Activated CD8-positive, alpha-beta memory T cell treated with anti-CD3 and anti-CD28 coated beads for 24 hours (primary cell): ENCODE measurements around the gene FKBP1B.
"Not testable (repeated sequence)": the region's sequence is repeated elsewhere in the genome, so short reads cannot be mapped to it uniquely, and the experiment has no call there.

Experiments used
- DNase-seq: peaks from one replicate; pipeline ENCODE4 v3.0.0-alpha.2; 2020

The FKBP1B gene

DNA sequence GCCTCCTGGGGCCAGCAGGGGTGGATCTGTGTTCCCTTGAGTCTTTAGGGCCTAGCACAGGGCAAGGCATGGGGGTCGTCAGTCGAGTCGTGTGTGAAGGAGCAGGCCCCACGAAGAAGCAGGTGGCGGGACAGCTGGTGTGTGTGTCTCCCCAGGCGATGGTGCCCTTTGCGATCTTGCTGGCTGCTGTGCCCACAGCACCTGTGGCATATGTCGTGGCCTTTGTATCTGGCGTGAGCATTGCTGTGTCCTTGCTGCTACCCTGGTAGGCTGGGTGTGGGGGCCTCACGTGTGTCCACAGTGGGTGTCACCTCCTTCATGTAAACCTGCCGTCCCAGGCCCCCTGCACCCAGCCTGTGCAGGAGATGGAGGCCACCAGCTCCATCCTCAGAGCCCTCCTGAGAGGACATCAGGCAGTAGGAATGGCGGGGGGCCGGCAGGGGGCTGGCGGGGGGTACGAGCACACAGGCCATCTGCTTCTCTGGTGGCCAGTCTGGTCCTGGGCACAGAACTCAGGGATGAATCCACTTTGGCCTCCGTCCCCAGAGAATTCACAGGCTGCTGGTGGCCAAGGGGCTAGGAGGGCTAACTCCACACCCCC, 26.5 kb upstream of the FKBP1B start:
- no peak for DNase-seq

DNA sequence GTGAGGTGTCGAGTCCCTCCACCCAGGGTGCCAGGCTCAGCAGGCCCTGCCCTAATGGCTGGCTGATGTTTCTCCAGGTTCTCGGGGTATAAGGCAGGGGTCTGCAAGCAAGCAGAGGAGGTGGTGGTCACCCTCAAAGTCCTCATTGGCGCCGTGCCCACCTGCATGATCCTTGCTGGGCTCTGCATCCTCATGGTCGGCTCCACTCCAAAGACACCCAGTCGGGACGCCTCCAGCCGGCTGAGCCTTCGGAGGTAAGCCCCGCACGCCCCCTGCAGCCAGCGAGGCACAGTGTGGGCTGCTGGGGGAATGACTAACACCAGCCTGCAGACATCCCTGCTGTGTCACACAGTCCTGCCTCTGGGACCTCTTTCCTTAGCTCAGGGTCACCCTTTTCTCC, 25.5 kb upstream of the FKBP1B start:
- no peak for DNase-seq

DNA sequence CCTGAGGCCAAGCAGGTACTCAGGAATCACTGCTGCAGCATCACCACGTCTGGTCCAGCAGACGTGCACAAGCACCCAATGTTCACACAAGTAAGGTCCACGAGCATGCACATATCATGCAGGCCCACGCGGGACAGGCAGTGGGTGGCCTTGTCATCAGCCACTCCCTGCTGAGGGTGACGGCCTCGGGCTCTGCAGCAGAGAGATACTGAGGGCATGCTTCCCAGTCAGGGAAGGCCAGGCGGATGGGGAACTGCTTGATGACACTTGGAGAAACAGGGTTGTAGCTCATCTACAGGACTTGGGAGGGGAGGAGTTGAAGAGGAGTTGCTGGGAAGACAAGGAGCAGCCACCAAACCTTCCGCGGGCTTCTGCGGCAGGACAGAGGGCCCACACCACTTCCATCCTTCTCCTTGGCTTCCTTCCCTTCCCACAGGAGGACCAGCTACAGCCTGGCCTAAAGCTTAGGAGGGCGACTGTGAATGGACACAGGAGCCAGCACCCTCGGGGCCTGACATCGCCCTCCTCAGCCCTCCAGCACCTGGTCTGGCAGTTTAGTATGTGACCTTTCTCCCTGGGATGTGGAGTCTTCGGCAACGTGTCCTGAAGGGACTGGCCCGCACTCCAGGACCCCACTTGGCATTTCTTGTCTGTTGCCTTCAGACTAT, 24.4 kb upstream of the FKBP1B start:
- no peak for DNase-seq

DNA sequence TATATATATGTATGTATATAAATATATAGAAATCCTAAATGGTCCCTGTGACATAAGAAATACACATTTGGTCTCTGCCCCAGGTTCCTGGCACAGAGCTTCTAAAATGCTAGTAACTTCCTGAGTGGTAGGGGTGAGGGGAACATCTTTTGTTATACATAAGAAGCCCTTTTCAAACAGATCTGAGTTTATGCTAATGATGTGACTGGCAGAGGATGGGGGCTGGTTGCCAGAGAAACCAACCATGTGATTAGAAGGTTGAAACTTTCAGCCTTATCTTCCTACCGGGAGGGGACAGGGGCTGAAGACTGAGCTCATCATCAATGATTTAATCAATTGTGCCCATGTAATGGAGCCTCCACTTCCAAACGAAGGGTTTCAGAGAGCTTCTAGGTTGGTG, 23.3 kb upstream of the FKBP1B start:
- DNase-seq = no peak

DNA sequence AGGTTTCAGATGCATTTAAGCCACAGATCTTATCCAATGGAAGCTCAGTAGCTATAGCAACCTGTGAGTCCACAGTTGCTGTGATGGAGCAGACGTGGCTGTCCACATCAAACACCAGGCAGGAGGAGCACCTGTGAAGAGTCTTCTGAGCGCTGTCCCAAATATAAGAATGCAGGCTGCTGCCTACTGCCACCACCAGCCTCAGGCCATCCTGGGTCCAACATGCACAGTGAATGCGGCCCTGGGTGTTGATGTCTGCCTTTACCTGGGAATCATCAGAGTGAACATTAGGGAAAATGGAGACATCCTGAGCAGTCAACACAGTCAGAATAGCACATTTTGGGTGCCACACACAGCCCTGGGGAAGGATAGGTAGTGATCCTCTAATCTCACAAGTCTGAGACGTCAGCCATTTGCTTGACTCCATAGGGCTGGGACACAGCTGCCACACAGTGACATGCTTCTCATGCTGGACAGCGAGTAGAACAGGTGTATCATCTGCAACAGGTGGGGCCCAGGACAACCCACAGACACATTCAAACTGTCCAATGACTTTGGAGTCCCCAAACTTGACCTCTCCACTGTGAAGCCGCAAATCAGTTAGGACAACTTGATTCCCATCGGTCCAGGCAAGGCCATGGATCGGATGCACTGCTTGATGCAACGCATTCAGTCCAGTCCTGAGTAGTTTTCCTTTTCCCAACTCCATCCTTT, 10.6 kb upstream of the FKBP1B start:
- no peak for DNase-seq

DNA sequence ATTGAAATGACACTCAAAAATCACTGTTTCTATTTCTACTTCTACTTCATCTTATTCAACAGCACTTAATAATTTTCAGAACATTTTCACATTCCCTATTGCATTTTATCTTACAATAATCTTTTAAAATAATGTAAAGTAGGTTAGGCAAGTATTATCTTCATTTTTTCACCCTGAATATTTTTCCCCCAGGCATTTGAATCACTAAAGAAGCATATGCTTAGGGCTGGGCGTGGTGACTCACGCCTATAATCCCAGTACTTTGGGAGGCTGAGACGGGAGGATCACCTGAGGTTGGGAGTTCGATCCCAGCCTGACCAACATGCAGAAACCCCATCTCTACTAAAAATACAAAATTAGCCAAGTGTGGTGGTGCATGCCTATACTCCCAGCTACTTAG, 9.0 kb upstream of the FKBP1B start:
- no peak for DNase-seq

DNA sequence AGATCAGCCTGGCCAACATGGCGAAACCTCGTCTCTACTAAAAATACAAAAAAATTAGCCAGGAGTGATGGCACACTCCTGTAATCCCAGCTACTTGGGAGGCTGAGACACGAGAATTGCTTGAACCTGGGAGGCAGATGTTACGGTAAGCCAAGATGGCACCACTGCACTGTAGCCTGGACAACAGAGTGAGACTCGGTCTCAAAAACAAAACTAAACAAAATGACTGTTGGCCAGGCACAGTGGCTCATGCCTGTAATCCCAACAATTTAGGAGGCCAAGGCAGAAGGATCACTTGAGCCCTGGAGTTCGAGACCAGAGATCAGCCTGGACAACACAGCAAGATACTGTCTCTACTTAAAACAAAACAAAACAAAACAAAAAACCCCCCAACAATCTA, 6.4 kb upstream of the FKBP1B start:
- not testable (repeated sequence) for DNase-seq

DNA sequence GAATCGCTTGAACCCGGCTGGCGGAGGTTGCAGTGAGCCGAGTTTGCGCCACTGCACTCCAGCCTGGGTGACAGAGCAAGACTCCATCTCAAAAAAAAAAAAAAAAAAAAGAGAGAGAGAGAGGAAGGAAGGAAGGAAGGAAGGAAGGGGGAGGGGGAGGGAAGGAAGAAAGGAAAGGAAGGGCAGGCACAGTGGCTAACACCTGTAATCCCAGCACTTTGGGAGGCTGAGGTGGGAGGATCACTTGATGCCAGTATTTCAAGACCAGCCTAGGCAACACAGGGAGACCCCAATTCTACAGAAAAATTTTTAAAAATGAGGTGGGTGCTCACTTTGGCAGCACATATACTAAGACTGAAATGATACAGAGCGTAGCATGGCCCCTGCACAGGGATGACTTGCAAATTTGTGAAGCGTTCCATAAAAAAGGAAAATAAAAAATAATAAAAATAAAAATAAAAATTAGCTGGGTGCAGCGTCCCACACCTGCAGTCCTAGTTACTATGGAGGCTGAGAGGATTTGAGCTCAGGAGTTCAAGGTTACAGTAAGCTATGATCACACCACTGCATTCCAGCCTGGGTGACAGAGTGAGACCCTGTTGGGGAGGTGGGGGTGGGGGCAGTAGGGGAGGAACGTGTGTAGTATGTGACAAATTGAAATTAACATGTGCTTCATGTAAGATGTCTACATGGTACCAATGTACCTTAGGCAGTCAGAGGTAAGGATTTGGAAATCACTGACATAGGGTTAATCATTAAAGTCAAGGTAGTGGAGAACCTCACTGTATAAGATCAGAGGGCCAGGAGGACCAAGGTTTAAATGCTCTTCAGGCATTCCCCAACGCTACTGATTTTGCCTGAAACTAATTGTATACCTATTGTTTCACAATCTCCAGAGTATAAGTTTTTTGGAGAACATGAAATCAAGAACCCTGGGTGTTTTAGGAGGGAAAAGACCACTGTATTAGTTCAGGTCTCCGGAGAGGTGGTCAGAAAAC, 3.7 kb upstream of the FKBP1B start:
- no peak for DNase-seq

DNA sequence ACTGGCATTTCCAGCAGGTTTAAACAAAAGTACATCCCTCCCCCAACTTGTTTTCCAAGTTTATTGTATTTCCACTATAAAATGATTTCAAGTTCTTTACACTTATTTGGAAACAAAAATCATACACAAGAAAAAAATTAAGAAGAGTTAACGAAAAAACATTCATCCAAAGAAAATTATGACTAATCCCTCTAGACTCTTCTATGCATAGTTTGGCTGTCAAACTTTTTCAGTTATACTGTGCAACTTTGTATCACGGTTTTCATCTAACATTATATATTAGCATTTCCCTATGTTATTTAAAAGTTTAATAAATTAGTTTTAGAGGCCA, 3.0 kb upstream of the FKBP1B start:
- no peak for DNase-seq

DNA sequence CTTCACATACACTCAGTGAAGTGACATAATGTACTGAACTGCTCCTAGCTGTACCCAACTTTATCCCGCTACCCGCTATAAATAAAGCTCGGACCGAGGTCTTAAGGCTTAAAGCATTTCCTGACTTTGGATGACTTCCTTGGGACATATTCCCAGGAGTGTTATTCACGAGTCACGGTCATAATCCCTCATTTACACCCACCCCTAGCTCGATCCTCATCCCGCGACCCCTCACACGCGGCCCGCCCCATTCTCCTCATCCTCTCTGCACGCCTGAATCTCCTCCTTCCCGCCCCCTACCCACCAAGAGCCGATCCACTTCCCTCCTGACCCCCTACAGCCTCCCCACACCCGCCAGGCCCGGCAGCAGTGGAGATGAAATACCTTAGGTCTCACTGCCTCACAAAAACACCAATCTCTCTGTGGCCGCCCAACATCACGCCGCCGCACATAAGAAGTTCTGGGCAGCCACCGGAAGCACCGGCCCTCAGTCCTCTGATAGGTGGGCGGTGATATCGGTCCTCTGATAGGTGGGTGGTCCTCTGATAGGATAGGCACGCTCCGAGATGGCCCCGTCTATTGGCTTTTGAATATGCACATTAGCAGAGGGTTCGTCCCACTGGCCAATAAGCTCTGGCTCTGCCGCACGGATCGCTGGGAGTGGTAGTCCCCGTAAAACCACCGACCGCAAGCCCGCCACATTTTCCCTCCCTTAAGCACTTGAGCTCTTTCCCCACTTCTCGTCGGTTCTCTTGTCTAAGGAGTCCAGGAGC, 2.4 kb upstream of the FKBP1B start, which contains the start of gene WDCP:
WDCP (minus strand) TSS at position 462 of the 773 bp plus-strand sequence. CDS start 7,897 bp downstream, outside the sequence.
- DNase-seq = peak; percentile 91

DNA sequence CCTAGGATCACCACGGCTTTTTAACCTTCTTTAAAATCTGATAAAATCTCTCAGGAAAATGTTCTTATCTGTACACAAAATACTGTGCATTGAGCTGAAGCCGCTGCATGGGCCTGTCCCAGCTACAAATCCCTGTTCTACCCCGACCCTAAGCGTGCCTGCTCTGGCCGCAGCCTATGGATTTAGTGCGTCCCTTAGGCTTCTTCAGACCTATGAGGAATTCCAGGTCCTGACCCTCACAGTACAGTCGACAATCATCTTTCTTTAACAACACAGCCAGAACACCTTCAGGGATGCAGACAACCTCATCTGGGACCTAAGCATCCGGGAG, 1.9 kb upstream of the FKBP1B start:
- no peak for DNase-seq

DNA sequence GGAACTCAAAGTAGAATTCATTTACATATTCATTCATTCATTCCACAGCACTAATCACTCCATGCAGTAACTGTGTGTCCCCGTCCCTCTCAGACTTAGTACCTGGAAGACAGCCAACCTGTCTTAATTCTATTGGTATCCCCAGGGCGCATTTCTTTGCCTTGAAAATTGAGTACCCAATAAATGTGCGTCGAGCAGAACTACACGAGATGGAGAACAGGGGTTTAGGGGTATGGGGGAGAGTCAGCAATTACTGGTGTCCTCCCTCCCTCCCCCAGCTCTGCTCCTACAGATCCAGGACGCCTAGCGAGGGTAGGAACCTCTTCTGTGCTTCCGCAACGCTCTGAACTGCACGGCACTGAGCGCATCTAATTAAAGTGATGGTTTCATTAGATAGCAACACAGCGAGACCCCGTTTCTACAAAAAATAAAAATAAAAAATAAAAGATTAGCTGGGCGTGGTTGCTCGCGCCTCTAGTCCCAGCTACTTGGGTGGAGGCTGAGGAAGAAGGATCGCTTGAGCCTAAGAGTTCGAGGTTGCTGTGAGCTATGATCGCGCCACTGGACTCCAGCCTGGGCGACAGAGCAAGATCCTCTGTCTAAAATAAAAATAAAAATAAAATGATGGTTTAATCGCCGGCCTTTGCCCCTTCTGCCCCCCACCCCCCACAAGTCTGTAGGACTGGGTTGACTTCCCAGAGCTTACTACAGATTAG, 614 bp upstream of the FKBP1B start:
- no peak for DNase-seq

DNA sequence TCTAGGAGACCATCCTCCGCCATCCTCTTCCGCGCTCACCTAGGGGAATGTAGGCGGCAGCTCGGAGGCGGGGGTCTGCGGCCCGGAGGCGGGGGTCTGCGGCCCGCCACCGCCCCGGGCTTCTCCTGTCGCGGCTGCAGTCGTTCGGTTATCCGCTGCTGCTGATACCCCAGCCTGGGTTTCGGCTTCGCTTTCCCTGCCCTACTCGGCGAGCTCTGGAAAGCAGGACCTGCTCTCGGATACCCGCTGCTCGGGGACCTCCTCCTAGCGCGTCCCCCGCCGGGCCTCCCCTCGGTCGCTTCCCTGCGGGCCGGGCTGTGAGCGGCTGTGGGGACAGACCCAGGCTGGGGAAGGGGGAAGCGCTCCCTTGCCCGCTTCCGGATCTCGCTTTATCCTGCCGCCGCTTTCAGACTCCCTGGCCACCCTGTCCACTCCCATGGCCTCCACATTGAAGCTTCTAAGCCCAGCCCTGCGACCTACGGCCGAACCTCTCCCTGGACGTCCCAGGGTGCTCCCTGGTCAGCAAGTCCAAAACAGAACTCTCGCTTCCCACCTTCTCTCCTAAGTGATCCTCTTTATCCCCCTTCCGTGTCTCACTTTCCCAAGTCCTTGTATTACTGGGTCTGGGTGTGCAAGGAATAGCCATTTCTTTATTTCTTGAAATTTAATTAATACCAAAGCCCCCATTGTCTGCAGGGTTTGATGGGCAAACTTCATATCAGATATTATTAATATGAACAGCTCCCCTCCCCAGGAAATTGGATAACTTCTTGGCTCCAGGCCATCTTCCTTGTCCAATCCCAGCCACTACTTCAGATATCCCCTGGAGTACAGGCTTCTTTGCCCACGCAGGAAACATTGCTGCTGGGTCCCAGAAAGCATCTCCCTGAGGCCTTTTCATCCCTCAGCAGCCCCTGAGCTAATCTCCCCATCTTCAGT, 769 bp downstream of the FKBP1B start:
- DNase-seq = peak; percentile 67

DNA sequence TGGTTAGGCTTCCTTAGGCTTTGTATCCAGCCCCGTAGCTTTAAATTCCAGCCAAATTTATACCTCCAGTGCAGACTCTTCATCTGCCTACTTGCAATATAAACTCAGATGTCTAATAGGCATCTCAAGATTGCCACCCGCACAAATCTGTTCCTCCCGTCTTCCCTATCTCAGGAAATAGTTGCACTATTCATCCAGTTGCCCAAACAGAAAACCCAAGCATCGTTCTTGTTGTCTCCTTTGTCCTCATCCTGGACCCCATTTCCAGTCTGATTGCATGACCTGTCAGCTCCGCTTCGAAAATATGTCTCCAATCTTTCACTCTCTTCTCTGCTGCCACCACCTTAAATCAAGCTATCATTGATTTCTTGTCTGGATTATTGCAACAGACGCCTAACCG, 2.3 kb downstream of the FKBP1B start:
- DNase-seq = no peak

DNA sequence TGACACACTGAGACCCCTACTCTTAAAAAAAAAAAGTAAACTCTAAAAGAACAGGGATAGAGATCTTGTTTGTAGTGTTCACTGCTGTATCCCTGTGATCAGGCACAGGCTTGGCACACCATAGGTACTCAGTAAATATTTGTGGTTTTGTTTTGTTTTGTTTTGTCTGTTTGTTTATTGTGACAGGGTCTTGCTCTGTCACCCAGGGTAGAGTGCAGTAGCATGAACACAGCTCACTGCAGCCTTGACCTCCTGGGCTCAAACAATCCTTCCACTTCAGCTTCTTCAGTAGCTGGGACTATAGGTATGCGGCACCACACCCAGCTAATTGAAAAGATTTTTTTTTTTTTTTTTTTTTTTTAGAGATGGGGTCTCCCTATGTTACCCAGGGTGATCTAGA, 3.4 kb downstream of the FKBP1B start:
- DNase-seq = no peak

DNA sequence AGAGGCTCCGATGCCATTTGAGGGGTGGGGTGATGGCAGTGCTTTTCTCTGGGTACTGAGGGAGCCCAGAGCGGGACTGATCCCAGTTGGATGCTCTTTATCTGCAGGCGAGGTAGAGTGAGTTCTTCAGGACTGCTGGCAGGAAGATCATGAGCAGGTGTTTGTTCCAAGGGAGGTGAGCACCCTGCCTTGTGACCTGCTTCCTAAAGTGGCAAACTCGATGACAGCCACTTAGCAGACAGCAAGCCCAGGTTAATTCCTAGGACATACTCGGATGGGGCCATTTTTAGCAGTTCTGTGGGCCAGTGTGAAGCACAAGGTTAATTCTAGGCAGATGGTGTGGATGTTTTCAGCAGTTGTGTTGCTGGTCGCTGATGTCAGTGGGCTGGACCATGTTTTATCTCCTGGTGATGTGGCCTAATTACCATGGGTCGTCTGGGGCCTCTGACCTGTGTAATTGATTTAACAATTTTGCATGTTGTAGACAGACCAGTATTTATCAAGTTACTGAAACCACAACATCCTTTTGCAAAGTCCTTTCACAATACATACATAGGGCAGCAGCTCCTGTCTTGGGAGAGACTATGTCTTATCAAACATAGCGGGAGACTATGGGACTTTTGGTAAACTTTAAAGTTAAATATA, 4.9 kb downstream of the FKBP1B start:
- no peak for DNase-seq

DNA sequence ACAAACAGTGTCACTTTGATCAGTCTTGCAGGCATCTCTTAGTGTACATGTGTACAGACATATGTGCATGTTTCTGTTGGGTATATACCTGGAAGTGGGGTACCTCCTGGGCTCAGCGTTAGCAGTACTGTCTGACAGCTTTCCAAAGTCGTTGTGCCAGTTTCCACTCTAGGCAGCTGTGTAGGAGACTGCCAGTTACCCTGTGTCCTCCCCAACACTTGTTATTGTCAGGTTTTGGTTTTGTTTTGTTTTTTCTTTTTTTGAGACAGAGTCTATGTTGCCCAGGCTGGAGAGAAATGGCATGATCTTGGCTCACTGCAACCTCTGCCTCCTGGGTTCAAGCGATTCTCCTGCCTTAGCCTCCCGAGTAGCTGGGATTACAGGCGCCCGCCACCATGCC, 6.2 kb downstream of the FKBP1B start:
- no peak for DNase-seq

DNA sequence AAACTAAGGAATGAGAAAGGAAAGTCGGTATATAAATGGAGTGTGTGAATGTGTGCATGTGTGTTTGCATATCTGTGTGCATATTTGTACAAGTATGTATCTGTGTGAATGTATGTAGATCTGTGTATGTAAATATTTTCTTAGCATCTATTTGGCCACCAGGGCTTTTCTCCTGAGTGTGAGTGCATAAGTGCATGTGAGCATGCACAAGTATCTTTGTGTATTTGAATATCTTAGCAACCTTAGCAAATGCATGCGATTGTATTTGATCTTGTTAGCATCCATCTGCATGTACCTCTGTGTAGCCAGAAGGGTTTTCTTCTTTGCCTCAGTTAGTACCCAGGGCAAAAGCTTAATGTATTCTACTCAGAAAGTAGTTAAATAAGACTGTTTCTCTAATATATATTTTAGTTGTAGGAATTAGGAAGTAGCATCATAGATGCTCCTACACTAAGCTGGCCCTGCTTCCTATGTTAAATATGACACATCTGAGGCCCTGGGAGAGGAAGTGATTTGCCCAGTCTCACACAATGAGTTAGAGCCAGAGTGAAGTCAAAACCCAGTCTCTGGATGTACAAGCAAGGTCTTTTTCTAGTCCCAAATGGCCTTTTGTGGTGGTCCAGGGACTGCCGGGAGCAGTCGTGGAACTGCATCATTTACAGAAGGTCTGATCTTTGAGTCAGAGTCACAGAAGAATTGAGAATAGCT, 9.2 kb downstream of the FKBP1B start:
- DNase-seq = no peak

DNA sequence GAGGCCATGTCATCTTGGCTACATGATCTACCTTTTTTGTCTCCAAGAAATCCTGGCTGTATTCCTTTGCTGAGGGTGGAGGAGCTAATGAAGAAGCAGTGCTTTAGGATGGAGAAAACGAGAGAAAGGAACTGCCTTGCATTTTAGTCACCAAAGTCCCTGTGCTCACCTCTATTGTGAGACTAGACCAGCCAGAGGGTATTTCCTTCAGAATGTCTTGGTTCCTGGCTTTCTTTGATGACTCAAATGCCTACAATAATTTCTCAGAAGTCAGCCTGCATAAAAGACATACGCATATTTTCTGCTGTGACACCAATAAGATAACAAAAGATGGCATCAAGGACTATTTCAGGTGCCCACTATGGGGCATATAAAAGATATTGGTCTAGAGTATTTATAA, 15.8 kb downstream of the FKBP1B start:
- DNase-seq = no peak

DNA sequence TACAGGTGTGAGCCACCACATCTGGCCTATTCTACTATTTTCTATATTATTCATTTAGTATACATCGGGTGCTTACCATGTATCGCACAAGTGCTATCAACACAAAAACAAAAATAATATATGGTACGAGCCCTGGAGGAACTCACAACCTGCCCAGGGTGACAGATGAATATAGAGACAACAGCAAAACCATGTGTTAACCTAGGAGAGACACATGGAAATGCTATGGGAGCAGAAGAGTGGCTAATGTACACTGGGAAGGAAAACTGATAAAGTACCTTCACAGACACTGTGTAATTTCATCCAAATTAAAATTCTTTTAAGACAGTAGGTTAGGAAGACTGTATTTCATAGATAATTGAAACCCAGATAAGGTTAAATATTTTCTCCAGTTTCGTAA, 22.7 kb downstream of the FKBP1B start:
- no peak for DNase-seq
